ENCODE data around the gene NDUFS8.

DNA sequence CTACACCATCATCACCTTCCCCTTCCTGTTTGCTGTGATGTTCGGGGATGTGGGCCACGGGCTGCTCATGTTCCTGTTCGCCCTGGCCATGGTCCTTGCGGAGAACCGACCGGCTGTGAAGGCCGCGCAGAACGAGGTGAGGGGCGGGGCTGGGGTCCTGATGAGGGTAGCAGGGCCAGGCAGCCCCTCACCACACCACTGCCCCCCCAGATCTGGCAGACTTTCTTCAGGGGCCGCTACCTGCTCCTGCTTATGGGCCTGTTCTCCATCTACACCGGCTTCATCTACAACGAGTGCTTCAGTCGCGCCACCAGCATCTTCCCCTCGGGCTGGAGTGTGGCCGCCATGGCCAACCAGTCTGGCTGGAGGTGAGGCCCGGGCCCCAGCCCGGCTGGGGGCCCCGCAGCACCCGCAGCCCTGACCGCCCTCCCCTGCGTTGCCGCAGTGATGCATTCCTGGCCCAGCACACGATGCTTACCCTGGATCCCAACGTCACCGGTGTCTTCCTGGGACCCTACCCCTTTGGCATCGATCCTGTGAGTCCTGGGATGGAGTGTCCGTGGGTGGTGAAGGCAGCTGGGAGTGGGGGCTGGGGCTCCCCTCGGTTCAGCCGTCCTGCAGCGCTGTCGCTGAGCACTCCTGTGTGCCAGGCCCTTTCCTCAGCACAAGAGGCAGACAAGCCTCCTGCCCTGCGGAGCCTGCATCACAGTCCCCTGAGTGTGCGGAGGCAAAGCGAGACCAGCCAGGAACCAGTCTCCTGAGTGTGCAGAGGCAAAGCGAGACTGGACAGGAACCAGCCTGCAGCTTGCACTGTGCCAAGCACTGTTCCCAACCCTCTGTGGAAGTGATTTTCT, 17.2 kb downstream of the NDUFS8 start:
- TF ChIP-seq, protein P1, sequence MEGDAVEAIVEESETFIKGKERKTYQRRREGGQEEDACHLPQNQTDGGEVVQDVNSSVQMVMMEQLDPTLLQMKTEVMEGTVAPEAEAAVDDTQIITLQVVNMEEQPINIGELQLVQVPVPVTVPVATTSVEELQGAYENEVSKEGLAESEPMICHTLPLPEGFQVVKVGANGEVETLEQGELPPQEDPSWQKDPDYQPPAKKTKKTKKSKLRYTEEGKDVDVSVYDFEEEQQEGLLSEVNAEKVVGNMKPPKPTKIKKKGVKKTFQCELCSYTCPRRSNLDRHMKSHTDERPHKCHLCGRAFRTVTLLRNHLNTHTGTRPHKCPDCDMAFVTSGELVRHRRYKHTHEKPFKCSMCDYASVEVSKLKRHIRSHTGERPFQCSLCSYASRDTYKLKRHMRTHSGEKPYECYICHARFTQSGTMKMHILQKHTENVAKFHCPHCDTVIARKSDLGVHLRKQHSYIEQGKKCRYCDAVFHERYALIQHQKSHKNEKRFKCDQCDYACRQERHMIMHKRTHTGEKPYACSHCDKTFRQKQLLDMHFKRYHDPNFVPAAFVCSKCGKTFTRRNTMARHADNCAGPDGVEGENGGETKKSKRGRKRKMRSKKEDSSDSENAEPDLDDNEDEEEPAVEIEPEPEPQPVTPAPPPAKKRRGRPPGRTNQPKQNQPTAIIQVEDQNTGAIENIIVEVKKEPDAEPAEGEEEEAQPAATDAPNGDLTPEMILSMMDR (IDR thresholded peaks at IDR 0.05) = no peak
- no peak for TF ChIP-seq POLR2A (IDR thresholded peaks at IDR 0.05)
